Esophagus muscularis mucosa (tissue), 4 donors: ENCODE results near the gene MFSD6. TPM values are rescaled to one million over a fixed set of nuclear protein-coding genes. Genes with fewer than 3 reads are reported as not detected.
"Not testable (repeated sequence)": the region's sequence is repeated elsewhere in the genome, so short reads cannot be mapped to it uniquely, and the experiment has no call there.

Experiments
- DNase-seq: peaks from one replicate; pipeline ENCODE4 v3.0.0-alpha.2; 2017; ENCODE audit errors: extremely low spot score
- H3K27ac ChIP-seq, 4 donors: fragments of 200-600 bp; sonication (generic); replicated peaks in 1 of 4; 1 replicate in 3 of 4; 2 replicates in 1 of 4; pipeline ENCODE4 v1.5.1; 2016 to 2019; ENCODE audit warnings: mild to moderate bottlenecking in 1 of 4
- H3K27me3 ChIP-seq, 4 donors: fragments of 200-600 bp; sonication (generic); one replicate each; pipeline versions ENCODE4 v1.5.1 to v1.6.0; 2016 to 2019
- H3K36me3 ChIP-seq, 4 donors: fragments of 200-600 bp; sonication (generic); one replicate each; pipeline ENCODE4 v1.5.1; 2016 to 2019
- H3K4me1 ChIP-seq, 4 donors: fragments of 200-600 bp; sonication (generic); one replicate each; pipeline ENCODE4 v1.5.1; 2016 to 2019
- H3K4me3 ChIP-seq, 4 donors: fragments of 200-600 bp; sonication (generic); 1 replicate in 2 of 4; 2 replicates in 2 of 4; pipeline ENCODE4 v1.5.1; 2016 to 2019; ENCODE audit warnings: mild to moderate bottlenecking in 4 of 4, moderate library complexity in 1 of 4
- H3K9me3 ChIP-seq, 4 donors: fragments of 200-600 bp; sonication (generic); 1 replicate in 3 of 4; 2 replicates in 1 of 4; pipeline ENCODE4 v1.5.1; 2016 to 2019
- CTCF ChIP-seq, 3 experiments: fragments of 200-600 bp in 2 of 3; fragments of 450-650 bp in 1 of 3; sonication (generic) in 2 of 3; IDR thresholded peaks; one replicate each; pipeline ENCODE4 v1.5.1; 2017 to 2019; ENCODE audit warnings: antibody characterized with exemption in 3 of 3, mild to moderate bottlenecking in 2 of 3, moderate library complexity in 1 of 3
- EP300 ChIP-seq: sonication (generic); formaldehyde crosslinking; IDR thresholded peaks from one replicate; pipeline ENCODE4 v1.6.1; 2017; ENCODE audit warnings: antibody characterized with exemption
- POLR2A ChIP-seq: fragments of 450-650 bp; IDR thresholded peaks from one replicate; pipeline ENCODE4 v1.6.1; 2017; ENCODE audit warnings: antibody characterized with exemption, moderate library complexity, mild to moderate bottlenecking, low read depth
- POLR2AphosphoS5 ChIP-seq, 2 donors: sonication (generic); formaldehyde crosslinking; IDR thresholded peaks; one replicate each; pipeline ENCODE4 v1.6.1; 2017; ENCODE audit warnings: antibody characterized with exemption in 2 of 2
- WGBS: methylation state at CpG from one replicate; pipeline ENCODE4 v1.1.5; 2018; 5-methylcytosine and 5-hydroxymethylcytosine counted together
- intact Hi-C: fragments of 100-400 bp; cut with DNase I; formaldehyde crosslinking; loops from one replicate; pipeline ENCODE4 v1.15.1; 2023
- total RNA-seq, 4 donors: library from RNA; depleted of rRNA; stranded (reverse); fragments of >200 nt; gene quantifications; one replicate each; pipeline versions ENCODE4 v1.1.0 to v1.2.1, GENCODE V29; 2016

MFSD6 gene
- total RNA-seq, 4 donors from 2014 or later = 145 to 180 (median 163) TPM

- DNase-seq = no peak
- no peak for TF ChIP-seq POLR2AphosphoS5 (IDR thresholded peaks at IDR 0.05)
- no peak for TF ChIP-seq CTCF (IDR thresholded peaks at IDR 0.05)
- no peak for TF ChIP-seq EP300
- no peak for TF ChIP-seq POLR2A
- H3K36me3 ChIP-seq = peaks cover 17 to 58% (median 32%) of the 10 kb centered on the region in 4 donors
- H3K9me3 ChIP-seq = no peaks in the 10 kb centered on the region
- no peak overlapping the region for H3K4me3 ChIP-seq
- WGBS = 65% methylated on average over 2 of the region's 2 CpGs
- peaks cover 0 to 7% (median 0%) of the 10 kb centered on the region in 4 donors for H3K4me1 ChIP-seq
- intact Hi-C loops = no loop called here
- no peak overlapping the region for H3K27ac ChIP-seq
- no peaks in the 10 kb centered on the region for H3K27me3 ChIP-seq
Measured at GRCh38 chr2:190493095-190493494, 84.9 kb downstream of the MFSD6 start.

- Histone ChIP-seq H3K36me3 (peaks cover 13 to 49% (median 28%) of the 10 kb centered on the region in 4 donors), H3K4me1 (peaks cover 0 to 15% (median 0%) of the 10 kb centered on the region in 4 donors)
- intact Hi-C loops, H3K27ac ChIP-seq, DNase-seq, H3K9me3 ChIP-seq, H3K27me3 ChIP-seq, H3K4me3 ChIP-seq: not testable (repeated sequence)
- 86% methylated on average over 3 of the region's 3 CpGs for WGBS
Measured at GRCh38 chr2:190494600-190495227, 86.6 kb downstream of the MFSD6 start.

GRCh38 chr2:190497428-190497827 is 89.3 kb downstream of the MFSD6 start:
- DNase-seq = no peak
- Histone ChIP-seq H3K27ac (no peak overlapping the region), H3K4me3 (no peak overlapping the region), H3K36me3 (peaks cover 0 to 33% (median 20%) of the 10 kb centered on the region in 4 donors), H3K4me1 (peaks cover 2 to 35% (median 17%) of the 10 kb centered on the region in 4 donors), H3K9me3 (no peaks in the 10 kb centered on the region), H3K27me3 (no peaks in the 10 kb centered on the region)
- intact Hi-C loops = no loop called here
- 67% methylated on average over 4 of the region's 4 CpGs for WGBS
- TF ChIP-seq POLR2A = no peak
- no peak for TF ChIP-seq CTCF (IDR thresholded peaks at IDR 0.05)
- TF ChIP-seq EP300 = no peak
- no peak for TF ChIP-seq POLR2AphosphoS5 (IDR thresholded peaks at IDR 0.05)

GRCh38 chr2:190499273-190499672 is 91.1 kb downstream of the MFSD6 start:
- Histone ChIP-seq H3K9me3 (no peaks in the 10 kb centered on the region), H3K4me1 (peaks cover 2 to 39% (median 17%) of the 10 kb centered on the region in 4 donors), H3K36me3 (peaks cover 7 to 51% (median 29%) of the 10 kb centered on the region in 4 donors), H3K27me3 (no peaks in the 10 kb centered on the region), H3K27ac (no peak overlapping the region), H3K4me3 (no peak overlapping the region)
- no peak for TF ChIP-seq POLR2AphosphoS5 (IDR thresholded peaks at IDR 0.05)
- TF ChIP-seq EP300 = no peak
- TF ChIP-seq POLR2A = no peak
- no peak for TF ChIP-seq CTCF (IDR thresholded peaks at IDR 0.05)
- 100% methylated on average over 1 of the region's 1 CpG for WGBS
- intact Hi-C loops = no loop called here
- no peak for DNase-seq

GRCh38 chr2:190500054-190500502 is 91.9 kb downstream of the MFSD6 start:
- 71% methylated on average over 5 of the region's 7 CpGs for WGBS
- H3K9me3 ChIP-seq = no peaks in the 10 kb centered on the region
- H3K27ac ChIP-seq = peak overlapping the region in 3 of 4 donors; percentile 32 to 39 (median 34)
- no peak for TF ChIP-seq POLR2A
- TF ChIP-seq POLR2AphosphoS5 (IDR thresholded peaks at IDR 0.05) = no peak
- no peak for TF ChIP-seq CTCF (IDR thresholded peaks at IDR 0.05)
- no peak for TF ChIP-seq EP300
- H3K36me3 ChIP-seq = peaks cover 7 to 59% (median 34%) of the 10 kb centered on the region in 4 donors
- H3K27me3 ChIP-seq = no peaks in the 10 kb centered on the region
- intact Hi-C loops = no loop called here
- DNase-seq = no peak
- H3K4me1 ChIP-seq = peaks cover 2 to 39% (median 17%) of the 10 kb centered on the region in 4 donors
- no peak overlapping the region for H3K4me3 ChIP-seq
